SK-N-SH (cell line): ENCODE data around the gene C9.

Source experiments
- CHD2 ChIP-seq: fragments of 150-350 bp; IDR thresholded peaks from 2 replicates; pipeline ENCODE4 v1.6.1; 2018; ENCODE audit warnings: low read length; ENCODE audit not compliant: partially characterized antibody
- CTCF ChIP-seq: fragments of 200-600 bp; sonication (generic); IDR thresholded peaks from 2 replicates; pipeline ENCODE4 v1.6.1; 2017; ENCODE audit warnings: antibody characterized with exemption, mild to moderate bottlenecking, moderate library complexity
- EP300 ChIP-seq, 2 experiments: IDR thresholded peaks; 2 replicates each; pipeline versions ENCODE4 v1.4.0 to v1.6.1; 2012; ENCODE audit warnings: borderline replicate concordance in 1 of 2, low read depth in 1 of 2, low read length in 1 of 2
- EZH2phosphoT487 ChIP-seq: fragments of 200-600 bp; sonication (generic); IDR thresholded peaks from 2 replicates; pipeline ENCODE4 v1.6.1; 2017; ENCODE audit warnings: low read depth, mixed run types, mild to moderate bottlenecking, antibody characterized with exemption, moderate library complexity, borderline replicate concordance
- FOSL2 ChIP-seq: IDR thresholded peaks from 2 replicates; pipeline ENCODE4 v1.4.0; 2012; ENCODE audit warnings: low read depth, mild to moderate bottlenecking, moderate library complexity, borderline replicate concordance
- MAX ChIP-seq: IDR thresholded peaks from 2 replicates; pipeline ENCODE4 v1.4.0; 2012; ENCODE audit warnings: low read depth
- POLR2AphosphoS5 ChIP-seq: IDR thresholded peaks from 2 replicates; pipeline ENCODE4 v1.6.1; 2012; ENCODE audit warnings: low read depth, low read length
- TAF1 ChIP-seq: IDR thresholded peaks from 2 replicates; pipeline ENCODE4 v1.6.1; 2012; ENCODE audit warnings: low read depth, mild to moderate bottlenecking, low read length, moderate library complexity, borderline replicate concordance
- USF1 ChIP-seq: IDR thresholded peaks from 2 replicates; pipeline ENCODE4 v1.4.0; 2012; ENCODE audit warnings: low read depth, borderline replicate concordance

- no peak for TF ChIP-seq FOSL2
- TF ChIP-seq CTCF, result no peak
- TF ChIP-seq USF1, result no peak
- no peak for TF ChIP-seq EP300 (IDR thresholded peaks at IDR 0.05; ENCODE audit: borderline replicate concordance in 1 of 2, low read depth in 1 of 2, low read length in 1 of 2)
- TF ChIP-seq POLR2AphosphoS5, result no peak
- TF ChIP-seq CHD2, result no peak
- no peak for TF ChIP-seq TAF1
- no peak for TF ChIP-seq EZH2phosphoT487
- no peak for TF ChIP-seq MAX
Measured at GRCh38 chr5:39267186-39267585, 97.1 kb downstream of the C9 start.
